Stomach (tissue), 4 donors: ENCODE measurements around the gene SINHCAF.

Experiments used
- EP300 ChIP-seq: sonication (generic); formaldehyde crosslinking; IDR thresholded peaks from one replicate; pipeline ENCODE4 v1.6.1; 2017; ENCODE audit warnings: antibody characterized with exemption
- POLR2A ChIP-seq, 4 donors: fragments of 450-650 bp; IDR thresholded peaks; one replicate each; pipeline ENCODE4 v1.6.1; 2016; ENCODE audit warnings: antibody characterized with exemption in 4 of 4, control low read depth in 2 of 4, mild to moderate bottlenecking in 1 of 4, moderate library complexity in 1 of 4
- TF ChIP-seq, protein P1 (sequence below), 7 experiments: fragments of 450-650 bp in 4 of 7; fragments of 200-600 bp in 3 of 7; sonication (generic) in 3 of 7; IDR thresholded peaks; one replicate each; pipeline ENCODE4 v1.5.1; 2016 to 2019; ENCODE audit warnings: antibody characterized with exemption in 7 of 7, control low read depth in 2 of 7, mild to moderate bottlenecking in 1 of 7

DNA sequence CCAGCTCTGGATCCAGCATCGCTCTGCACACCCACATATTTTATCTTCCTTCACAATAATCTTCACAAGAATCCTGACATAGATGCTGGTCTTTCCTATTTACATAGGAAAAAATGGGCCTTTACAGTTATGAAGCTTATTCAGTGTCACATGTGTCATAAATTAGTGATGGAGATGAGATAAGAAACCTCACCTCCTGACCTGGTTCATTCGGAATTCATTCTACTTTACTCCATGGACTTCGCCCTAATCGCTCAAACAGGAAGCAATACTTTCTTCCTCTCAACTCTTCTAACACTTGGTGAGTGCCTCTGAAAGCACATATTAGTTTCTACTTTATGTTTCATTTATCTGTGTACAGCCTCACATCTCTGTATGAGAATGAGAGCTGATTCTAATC lies 12.0 kb upstream of the SINHCAF start:
- TF ChIP-seq, protein P1, sequence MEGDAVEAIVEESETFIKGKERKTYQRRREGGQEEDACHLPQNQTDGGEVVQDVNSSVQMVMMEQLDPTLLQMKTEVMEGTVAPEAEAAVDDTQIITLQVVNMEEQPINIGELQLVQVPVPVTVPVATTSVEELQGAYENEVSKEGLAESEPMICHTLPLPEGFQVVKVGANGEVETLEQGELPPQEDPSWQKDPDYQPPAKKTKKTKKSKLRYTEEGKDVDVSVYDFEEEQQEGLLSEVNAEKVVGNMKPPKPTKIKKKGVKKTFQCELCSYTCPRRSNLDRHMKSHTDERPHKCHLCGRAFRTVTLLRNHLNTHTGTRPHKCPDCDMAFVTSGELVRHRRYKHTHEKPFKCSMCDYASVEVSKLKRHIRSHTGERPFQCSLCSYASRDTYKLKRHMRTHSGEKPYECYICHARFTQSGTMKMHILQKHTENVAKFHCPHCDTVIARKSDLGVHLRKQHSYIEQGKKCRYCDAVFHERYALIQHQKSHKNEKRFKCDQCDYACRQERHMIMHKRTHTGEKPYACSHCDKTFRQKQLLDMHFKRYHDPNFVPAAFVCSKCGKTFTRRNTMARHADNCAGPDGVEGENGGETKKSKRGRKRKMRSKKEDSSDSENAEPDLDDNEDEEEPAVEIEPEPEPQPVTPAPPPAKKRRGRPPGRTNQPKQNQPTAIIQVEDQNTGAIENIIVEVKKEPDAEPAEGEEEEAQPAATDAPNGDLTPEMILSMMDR (IDR thresholded peaks at IDR 0.05): no peak
- TF ChIP-seq POLR2A (IDR thresholded peaks at IDR 0.05) (no peak), EP300 (no peak)
